IPS DF 4.7 (cell line): ENCODE data around the gene HAUS3.

Experiments used
- DNase-seq: peaks from one replicate; pipeline ENCODE4 v3.0.0-alpha.2; 2013; ENCODE audit warnings: low spot score; ENCODE audit errors: extremely low read depth

Gene HAUS3, protein sequence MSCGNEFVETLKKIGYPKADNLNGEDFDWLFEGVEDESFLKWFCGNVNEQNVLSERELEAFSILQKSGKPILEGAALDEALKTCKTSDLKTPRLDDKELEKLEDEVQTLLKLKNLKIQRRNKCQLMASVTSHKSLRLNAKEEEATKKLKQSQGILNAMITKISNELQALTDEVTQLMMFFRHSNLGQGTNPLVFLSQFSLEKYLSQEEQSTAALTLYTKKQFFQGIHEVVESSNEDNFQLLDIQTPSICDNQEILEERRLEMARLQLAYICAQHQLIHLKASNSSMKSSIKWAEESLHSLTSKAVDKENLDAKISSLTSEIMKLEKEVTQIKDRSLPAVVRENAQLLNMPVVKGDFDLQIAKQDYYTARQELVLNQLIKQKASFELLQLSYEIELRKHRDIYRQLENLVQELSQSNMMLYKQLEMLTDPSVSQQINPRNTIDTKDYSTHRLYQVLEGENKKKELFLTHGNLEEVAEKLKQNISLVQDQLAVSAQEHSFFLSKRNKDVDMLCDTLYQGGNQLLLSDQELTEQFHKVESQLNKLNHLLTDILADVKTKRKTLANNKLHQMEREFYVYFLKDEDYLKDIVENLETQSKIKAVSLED

DNA sequence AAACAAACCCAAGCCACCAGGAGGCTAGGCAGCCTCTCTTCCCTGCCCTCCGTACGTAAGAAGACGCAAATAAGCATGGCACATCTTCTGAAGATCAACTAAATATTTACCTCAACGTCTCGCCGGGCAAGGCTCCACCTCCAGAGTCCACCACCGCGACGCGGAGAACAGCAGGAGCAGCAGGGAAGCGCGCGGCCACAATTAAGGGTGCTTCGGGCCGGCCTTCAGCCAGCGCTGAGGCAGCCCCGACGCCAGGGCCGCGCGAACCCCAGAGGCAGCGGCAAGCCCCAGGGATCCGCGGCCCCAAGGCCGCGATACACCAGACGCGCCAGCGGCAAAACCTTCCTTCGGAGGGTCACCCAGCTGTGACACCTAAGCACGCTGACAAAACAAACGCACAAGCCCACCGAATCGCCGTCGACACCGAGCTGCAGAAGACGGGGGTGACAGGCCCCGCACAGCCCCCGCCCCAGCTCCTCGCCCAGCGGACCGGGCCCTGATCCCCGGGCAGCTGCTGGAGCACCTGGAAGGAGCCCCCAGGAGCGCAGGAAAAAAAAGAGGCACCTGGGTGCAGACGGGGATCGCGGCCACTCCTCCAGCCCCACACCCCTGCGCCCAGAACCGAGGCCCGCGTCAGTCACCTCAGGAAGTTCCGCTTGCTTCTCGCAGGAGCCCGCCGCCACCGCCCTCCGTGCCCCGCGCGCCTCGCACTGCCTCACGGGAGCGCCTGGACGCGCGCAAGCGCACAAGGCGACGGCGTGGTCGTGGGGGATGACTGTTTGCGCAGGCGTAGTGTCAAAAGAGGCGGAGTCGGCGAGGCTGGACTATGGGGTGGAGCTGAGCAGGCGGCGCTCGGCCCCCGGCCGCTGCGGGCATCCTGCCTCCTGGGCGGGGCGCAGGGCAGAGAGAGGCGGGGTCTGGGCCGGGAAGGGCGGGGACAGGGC, at the start of gene HAUS3, which contains the start of gene POLN:
TSS of gene HAUS3 (minus strand) at position 712 of the 944 bp plus-strand sequence. CDS start 1,175 bp downstream, outside the sequence.
TSS of gene POLN (minus strand) at position 712 of the 944 bp plus-strand sequence. CDS start 12,890 bp downstream, outside the sequence.
- DNase-seq: no peak

DNA sequence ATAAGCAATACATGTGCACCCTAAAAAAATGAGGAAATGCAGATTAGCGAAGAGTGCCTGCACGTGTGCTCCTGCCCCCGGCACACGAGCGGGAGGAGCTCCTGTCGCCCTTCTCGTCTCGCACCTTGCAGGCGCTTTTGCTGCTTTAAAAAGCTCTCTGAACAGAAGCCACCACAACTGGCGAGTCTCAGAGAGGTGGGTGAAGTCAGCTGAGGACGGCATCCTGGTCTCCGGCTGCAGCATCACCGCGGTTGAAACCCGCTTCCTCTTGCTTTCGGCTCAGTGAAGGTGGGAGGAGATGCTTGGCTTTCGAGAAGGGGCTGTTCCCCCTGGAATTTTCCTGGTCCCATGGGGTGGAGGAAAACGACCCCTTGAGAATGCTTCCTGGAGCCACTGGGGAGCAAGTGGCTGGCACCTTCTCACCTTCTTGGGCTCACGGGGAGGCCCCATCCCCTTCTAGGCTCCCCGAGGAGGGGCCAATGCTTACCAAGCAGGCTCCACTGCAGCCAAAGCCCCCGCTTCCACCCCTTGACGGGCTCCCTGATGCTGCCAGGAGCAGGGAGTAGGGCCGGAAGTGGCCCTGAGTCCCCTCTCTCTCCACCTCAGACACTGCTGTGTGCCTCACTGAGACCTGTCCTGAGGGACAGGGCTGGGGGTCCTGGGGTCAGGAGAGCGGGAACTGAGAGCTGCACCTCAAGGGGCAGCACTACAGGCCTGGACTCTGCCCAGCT, 49.2 kb upstream of the HAUS3 start:
- DNase-seq: no peak

DNA sequence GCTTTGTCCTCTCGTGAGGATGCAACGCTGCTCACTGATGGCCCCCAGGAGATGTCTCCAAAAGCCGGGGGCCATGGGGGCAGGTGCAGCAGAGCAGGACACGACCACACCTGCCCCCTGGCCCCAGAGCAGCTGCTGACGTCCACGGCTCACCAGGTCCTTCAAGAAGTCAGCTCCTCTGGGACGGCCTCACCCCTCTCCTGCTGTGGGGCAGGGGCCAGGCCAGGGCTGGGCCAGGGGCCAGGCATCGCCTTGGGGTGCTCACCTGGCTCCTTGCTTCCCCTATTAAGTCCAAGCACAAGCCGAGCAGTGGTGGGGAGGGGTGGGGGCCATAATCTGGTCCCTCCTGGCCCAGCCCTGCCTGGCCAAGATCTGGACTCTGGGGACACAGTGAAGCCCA, 48.6 kb upstream of the HAUS3 start:
- no peak for DNase-seq

DNA sequence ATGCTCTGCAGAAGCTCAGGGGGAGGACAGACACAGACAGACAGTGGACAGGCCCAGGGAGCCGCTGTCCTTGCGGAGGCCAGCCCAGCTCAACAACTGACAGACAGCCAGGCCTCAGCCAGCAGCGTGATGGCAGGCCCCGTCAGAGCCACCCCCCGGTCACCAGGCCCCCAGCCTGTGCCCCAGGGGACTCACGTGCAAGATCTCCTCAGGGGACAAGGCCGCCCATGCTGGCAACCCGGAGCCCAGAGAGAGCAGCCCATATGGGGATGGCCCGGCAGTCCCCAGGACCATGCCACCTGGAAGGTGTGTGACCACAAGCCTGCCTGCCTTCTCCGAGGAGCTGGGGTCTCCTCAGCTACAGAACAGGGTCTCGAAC, 48.0 kb upstream of the HAUS3 start:
- no peak for DNase-seq

DNA sequence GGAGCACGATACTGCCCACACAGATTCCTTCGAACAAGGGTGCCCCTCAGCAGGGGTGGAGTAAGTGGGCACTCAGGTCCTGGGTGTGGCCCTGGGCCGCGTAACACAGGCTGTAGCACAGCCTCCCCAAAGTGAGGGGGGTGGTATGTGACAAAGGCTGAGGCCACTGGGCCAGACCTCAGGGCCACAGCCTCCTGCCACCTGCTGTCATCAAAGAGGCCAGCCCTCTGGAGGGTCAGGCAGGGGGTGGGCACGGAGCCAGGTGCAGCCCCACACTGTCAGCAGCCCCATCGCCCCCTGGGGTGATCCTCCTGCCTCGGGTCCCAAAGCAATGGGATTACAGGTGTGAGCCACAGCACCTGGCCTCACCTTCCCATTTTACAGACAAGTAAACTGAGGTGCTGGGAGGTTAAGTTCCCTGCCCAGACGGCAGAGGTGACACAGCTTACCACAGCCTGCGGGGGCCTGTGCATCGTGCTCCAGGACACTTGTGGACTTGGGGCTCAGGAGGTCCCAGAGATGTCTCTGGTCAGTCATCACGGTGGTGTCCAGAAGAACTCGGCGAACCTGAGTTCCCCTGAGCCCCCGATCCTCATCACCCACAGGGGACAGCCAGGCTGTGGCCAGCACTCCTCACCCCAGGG, 47.5 kb upstream of the HAUS3 start:
- DNase-seq: no peak

DNA sequence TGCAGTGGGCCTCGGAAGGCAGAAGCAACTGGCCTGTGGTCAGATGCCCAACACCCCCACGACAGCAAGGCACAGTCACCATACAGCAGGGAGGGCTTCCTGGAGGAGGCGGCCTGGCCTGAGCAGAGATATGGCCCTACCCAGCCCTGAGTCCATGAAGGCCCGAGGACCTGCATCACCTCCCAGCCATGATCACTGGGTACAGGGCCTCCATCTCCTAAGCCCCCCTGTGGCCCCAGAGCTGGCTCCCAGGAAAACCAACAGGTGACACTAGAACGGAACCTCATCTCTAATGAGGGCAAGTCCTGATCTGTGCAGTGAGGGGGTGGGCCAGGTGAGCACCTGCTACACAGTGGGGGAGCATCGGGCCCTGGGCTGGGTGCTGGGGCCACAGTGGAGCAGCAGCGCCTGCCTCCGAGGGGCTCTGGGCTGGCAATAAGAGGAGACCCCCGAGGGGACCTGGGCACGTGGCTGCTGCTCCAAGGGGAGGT, 46.2 kb upstream of the HAUS3 start:
- DNase-seq: no peak

DNA sequence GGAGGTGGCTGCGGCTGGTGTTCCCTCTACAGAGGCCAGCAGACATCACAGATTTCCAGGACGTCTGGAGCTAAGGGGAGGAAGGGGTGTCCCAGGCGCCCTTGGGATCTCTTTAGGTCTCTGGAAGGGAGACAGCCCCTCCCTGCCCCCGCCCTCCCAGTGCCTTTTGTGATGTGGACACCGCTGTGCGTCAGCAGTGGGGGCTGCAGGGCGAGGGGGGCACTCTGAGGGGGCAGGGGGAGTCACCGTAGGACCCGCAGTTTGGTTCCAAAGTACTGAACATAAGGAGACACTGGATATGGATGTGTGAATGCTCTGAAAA, 45.6 kb upstream of the HAUS3 start:
- DNase-seq: no peak

DNA sequence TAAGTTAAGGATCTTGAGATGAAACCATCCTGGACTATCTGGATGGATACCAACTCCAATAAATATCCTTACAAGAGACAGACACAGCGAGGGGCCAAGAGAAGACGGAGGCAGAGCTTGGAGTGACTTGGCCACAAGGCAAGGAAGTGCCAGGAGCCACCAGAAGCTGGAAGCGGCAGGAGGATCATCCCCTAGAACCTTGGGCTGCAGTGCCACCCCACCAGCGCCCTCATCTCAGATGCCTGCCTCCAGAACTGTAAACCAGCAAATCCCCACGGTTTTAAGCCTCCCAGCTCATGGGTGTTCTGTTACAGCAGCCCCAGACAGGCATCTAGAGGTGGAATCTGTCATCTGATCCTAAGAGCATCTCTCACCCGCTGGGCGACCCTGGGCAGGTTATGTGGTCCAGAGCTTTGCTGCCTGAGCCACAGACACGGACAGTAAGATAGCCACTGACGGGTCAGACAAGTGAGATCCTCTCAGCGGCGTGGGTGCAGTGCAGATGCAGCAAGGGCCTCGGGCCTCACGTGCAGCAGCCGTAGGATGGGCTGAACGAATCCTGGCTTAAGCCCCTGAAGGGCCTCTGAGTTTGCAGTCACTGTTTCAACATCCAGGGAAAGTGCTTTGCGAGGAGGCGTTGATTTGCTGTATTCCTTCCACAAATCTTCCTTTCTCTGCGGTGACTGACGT, 45.1 kb upstream of the HAUS3 start:
- no peak for DNase-seq

DNA sequence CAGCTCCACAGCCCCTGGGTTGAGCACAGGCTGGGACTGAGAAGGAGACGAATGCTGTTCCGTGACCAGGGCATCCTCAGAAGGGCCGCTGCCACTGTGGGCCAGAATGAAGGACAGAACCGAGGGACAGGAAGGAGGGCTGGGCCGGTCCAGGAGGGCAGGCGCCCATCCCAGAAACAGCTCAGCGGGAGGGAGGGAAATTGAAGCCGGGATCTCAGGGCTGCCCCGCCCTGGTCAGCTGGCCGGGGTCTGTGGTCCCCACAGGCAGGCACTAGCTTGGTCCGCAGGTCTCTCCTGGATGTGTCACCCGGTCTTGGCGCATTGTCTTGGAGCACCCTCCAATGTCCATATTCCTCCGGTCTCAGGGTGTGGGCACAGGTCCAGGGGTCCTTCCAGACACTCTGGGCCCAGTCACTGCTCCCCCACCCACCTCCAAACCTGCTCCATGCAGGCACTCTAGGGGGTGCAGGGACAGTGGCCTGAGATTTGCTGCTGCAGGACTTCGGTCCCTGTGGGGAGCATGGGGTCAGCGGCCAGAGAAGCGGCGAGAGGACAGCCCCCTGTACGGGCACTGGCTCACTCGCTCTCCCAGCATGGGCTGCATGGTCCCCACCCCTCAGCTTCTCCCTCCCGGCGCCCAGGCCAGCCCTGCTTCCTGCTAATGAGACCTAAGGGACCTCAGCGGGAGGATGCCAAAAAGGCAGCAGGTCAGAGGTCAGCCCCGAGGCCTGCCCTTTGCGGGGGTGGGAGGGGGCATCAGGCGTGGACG, 43.9 kb upstream of the HAUS3 start:
- no peak for DNase-seq

DNA sequence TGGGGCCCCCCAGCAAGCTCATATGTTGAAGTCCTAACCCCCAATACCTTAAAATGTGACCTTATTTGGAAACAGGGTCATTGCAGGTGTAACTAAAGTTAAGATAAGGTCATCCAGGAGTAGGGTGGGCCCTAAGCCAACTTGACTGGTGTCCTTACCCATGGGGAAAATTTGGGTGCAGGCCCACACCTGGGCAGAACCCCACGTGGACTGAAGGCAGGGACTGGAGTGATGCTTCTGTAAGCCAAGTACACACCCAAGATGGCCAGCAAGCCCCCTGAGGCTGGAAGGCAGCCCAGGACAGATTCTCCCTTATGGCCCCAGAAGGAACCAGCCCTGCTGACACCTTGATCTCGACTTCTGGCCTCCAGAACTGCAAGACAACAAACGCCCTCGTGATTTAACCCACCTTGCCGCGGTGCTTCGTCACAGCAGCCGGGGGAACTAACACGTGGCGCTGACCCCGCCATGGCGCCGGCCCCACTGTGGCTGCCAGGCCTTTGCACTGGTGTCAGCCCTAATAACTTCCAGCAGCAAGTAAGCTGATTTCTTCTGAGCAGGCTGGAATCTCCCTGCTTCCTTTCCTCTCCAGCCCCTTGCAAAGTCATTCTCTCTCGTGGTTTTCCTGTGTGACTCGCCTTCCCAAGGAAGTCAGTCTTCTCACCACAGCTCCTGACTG, 43.2 kb upstream of the HAUS3 start:
- DNase-seq: no peak

DNA sequence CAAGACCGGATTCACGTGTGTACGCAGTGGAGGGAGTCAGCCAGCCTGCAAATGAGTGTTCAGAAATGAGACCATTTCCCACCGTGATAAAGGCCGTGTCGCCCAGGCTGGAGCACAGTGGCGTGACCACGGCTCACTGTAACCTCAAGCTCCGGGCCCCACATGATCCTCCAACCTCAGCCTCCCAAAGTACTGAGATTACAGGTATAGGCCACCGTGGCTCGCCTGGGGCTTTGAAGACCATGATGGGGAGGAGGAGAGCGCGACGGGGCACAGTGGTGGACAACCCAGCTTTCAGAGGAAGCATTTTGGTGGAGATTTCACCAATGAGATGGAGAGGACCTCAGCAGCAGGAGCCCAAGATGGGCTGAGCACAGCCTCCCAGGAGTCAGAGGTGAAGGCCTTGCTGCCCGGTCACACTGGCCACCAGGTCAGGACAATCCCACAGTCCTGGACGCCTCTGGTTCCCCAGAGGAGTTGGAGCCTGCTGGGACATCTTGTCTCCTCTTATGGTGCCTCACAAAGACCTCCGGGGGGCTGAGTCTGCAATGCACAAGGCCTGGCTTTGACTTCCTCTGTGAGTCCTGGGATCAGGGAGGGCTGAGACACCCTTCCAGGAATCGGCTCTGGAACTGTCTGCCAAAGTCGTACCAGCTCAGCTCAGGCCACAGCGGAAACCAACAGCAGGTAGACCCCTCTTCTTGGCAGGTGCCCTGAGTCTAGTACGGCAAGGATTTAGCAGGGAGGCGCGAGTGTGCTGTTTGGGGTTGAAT, 42.4 kb upstream of the HAUS3 start:
- DNase-seq: no peak

DNA sequence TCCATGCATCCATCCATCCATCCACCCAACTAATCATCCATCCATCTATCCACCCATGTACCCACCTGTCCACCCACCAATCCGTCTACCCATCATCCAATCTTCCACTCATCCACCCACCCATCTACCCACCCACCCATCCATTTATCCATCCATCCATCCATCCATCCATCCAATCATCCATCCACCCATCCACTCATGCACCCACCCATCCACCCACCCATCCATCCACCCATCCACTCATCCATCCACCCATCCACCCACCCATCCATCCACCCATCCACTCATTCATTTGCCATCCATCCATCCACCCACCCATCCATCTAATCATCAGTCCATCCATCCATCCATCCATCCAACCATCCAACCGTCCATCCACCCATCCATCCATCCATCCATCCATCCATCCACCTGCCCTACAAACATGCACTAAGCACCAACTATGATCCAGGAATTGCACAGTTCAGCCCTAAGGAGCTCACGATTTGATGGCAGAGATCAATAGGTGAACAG, 41.3 kb upstream of the HAUS3 start:
- DNase-seq: no peak

DNA sequence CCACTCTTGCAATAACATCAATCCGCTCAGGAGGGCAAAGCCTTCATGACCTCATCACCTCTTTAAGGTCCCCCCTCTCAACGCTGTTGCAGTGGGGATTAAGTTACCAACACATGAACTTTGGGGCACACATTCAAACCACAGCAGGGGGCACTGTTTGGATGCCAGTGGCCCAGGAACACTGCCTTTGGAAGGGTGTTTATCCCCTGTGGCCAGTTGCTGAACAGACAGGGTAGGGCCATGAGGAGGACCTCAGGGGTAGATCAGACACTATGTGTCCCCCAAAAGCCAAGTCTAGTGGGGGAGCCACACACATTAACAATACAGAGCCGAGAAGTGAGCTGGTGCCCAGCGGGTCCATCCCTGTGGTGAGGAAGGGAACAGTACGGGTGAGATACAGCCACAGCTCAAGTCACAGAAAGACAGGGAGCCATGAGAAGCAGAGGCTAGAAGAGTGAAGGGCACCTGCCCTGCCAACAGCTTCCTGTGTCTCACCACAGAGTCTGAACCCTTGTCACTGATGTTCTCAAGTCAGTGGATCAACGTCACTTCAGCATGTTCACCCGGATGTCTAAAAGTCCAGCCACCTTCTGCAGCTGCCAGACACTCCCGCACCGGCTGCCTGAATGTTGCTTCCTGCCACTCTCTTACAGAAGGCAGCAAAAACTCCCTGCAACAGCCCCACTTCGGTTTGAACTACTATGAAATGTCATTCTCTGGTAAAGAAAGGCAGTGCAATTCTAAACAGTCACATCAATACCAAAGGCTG, 39.8 kb upstream of the HAUS3 start:
- no peak for DNase-seq

DNA sequence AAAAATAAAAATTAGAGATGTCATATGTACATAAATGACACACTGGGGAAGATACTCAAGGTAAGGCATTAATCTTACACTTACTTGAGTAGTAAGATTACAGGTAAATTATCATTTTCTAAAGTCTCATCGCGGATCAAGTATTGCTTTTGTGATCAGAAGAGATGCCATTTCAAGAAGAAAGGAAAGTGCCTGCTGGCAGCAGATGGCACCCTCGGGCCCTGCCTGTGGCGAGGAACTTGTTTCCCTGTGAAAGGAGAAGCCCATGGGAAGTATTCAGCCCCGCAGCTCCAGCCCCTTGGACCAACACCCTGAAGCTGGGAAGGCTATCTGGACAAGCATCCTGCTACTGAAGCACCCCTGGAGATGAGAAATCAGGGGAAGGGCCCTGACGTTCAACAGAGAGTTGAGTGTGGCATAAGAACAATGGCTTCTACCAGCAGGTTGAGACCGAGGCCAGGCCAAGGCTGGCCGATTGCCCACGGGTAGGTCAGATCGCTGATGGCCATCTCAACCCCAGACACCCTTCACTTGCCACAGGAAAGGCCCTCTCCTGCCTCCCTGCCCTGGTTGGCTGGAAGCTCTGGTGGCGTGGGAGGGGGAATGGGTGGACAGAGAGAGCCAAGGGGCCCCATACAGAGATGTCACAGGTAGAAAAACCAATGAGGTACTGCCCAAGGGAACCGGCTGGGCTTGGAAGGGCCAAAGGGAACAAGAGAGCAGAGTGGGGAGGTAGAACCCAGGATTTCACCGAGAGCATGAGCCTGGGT, 38.8 kb upstream of the HAUS3 start:
- DNase-seq: no peak

DNA sequence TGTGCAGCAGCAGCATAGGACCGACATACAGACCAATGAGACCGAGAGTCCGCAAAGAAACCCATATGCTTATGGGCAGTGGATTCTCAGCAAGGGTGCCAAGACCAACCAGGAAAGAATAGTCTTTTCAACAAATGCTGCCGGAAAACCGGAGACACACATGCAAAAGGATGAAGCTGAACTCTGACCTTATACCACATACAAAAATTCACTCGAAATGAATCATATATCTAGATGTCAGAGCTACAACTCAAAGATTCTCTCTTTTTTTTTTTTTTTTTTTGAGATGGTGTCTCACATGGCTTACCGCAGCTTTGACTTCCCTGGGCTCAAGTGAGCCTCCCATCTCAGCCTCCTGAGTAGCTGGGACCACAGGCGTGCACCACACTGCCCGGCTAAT, 36.0 kb upstream of the HAUS3 start:
- no peak for DNase-seq
